MM.1S (cell line): ENCODE results near the gene ZNF516.

ENCODE experiments used
- CTCF ChIP-seq: fragments of 300-600 bp; sonication (generic); IDR thresholded peaks from 2 replicates; pipeline ENCODE4 v1.5.1; 2016; ENCODE audit warnings: antibody characterized with exemption, low read length, mixed read lengths
- EZH2 ChIP-seq: fragments of 300-600 bp; sonication (generic); optimal IDR thresholded peaks from 2 replicates; pipeline ENCODE3; 2017; ENCODE audit warnings: low read depth, mild to moderate bottlenecking, antibody characterized with exemption, low read length, mixed read lengths

GRCh38 chr18:76452357-76452756 is 42.7 kb downstream of the ZNF516 start:
- no peak for TF ChIP-seq CTCF
- no peak for TF ChIP-seq EZH2
